Astrocyte of the cerebellum (primary cell): ENCODE data around the gene TTLL8.
"Not testable (repeated sequence)": the region's sequence is repeated elsewhere in the genome, so short reads cannot be mapped to it uniquely, and the experiment has no call there.

ENCODE experiments used
- DNase-seq: peaks from one replicate; pipeline ENCODE4 v3.0.0-alpha.2; 2011; ENCODE audit warnings: low read depth
- H3K4me3 ChIP-seq: 2 replicates; pipeline ENCODE4 v1.5.1; 2011; ENCODE audit warnings: mild to moderate bottlenecking, low read depth, low read length, moderate library complexity
- in situ Hi-C: cut with HindIII; loops from 2 replicates; pipeline ENCODE4 v1.10.0; 2017; ENCODE audit warnings: low sequenced_read_pairs
- TF ChIP-seq, protein P1 (sequence below): IDR thresholded peaks from 2 replicates; pipeline ENCODE4 v1.5.1; 2012; ENCODE audit warnings: low read length, low read depth, moderate library complexity, mild to moderate bottlenecking; ENCODE audit errors: missing control alignments

TTLL8 gene

DNA sequence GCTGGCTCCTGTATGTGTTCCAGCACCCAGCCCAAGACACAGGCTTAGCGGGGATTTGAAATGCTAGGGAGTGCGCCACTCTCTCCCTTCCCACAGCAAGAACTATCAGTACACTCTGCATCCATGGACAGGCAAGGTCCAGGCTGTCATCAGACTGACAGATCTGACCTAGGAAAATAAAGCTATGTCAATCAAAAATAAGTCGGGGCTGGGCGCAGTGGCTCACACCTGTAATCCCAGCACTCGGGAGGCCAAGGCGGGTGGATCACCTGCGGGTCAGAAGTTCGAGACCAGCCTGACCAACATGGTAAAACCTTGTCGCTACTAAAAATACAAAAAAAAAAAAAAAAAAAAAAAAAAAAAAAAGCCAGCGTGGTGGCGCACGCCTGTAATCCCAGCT lies 30.0 kb upstream of the TTLL8 start:
- TF ChIP-seq, protein P1, sequence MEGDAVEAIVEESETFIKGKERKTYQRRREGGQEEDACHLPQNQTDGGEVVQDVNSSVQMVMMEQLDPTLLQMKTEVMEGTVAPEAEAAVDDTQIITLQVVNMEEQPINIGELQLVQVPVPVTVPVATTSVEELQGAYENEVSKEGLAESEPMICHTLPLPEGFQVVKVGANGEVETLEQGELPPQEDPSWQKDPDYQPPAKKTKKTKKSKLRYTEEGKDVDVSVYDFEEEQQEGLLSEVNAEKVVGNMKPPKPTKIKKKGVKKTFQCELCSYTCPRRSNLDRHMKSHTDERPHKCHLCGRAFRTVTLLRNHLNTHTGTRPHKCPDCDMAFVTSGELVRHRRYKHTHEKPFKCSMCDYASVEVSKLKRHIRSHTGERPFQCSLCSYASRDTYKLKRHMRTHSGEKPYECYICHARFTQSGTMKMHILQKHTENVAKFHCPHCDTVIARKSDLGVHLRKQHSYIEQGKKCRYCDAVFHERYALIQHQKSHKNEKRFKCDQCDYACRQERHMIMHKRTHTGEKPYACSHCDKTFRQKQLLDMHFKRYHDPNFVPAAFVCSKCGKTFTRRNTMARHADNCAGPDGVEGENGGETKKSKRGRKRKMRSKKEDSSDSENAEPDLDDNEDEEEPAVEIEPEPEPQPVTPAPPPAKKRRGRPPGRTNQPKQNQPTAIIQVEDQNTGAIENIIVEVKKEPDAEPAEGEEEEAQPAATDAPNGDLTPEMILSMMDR, result no peak
- in situ Hi-C loops, result no loop called here
- no peak for DNase-seq
- H3K4me3 ChIP-seq, result no peak overlapping the region

- DNase-seq, result no peak
- TF ChIP-seq, protein P1, result no peak
- in situ Hi-C loops, result no loop called here
- H3K4me3 ChIP-seq, result no peak overlapping the region
Measured at GRCh38 chr22:50087646-50088045, 29.5 kb upstream of the TTLL8 start.

DNA sequence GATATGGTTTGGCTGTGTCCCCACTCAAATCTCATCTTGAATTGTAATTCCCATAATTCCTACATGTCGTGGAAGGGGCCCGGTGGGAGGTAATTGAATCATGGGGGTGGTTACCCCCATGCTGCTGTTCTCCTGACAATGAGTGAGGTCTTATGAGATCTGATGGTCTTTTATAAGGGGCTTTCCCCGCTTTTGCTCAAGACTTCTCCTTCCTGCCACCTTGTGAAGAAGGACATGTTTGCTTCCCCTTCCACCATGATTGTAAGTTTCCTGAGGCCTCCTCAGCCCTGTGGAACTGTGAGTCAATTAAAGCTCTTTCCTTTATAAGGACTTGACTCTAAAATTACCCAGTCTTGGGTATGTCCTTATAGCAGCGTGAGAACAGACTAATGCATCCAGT lies 28.9 kb upstream of the TTLL8 start:
- DNase-seq, H3K4me3 ChIP-seq, in situ Hi-C loops: not testable (repeated sequence)

- TF ChIP-seq, protein P1, result no peak
- in situ Hi-C loops, result no loop called here
- no peak overlapping the region for H3K4me3 ChIP-seq
- no peak for DNase-seq
Measured at GRCh38 chr22:50086526-50086925, 28.4 kb upstream of the TTLL8 start.

- in situ Hi-C loops, result no loop called here
- no peak for DNase-seq
- TF ChIP-seq, protein P1, result no peak
- no peak within 1 kb of the TSS for H3K4me3 ChIP-seq
Measured at GRCh38 chr22:50085211-50085972, 27.3 kb upstream of the TTLL8 start, which contains the start of gene MLC1. TSS of gene MLC1 (minus strand) at chr22:50085426. CDS start at chr22:50084902, 524 bp downstream.

GRCh38 chr22:50084614-50085021 lies 26.5 kb upstream of the TTLL8 start:
- no peak overlapping the region for H3K4me3 ChIP-seq
- DNase-seq, result no peak
- TF ChIP-seq, protein P1, result no peak
- in situ Hi-C loops, result no loop called here

DNA sequence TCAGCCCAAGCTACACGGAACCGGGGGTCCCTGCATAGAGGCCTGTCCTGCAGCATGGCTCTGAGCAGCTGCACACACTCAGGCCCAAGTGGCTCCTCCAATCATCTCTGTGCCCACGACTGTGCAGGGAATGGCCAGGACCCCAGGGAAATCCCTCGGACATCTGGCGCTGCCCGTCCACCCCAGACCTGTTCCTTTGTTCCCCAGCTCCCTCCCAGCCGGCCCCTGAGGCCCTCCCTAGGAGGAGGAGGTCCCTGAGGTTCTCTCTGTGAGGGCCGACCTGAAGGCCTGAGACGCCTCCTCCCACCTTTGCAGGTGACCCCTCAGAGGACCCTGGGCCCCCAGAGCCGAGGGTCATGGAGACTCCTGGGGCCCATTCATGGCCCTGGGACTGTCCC lies 26.0 kb upstream of the TTLL8 start:
- TF ChIP-seq, protein P1, result no peak
- H3K4me3 ChIP-seq, result no peak overlapping the region
- no peak for DNase-seq
- in situ Hi-C loops, result no loop called here
